Stimulated activated CD8-positive, alpha-beta memory T cell treated with anti-CD3 and anti-CD28 coated beads, Interleukin-12 subunit alpha, Interleukin-12 subunit beta, amount 100 ng/mL, for 4 hours (primary cell): Measurements from ENCODE around the gene RALGDS.

Experiments used
- DNase-seq: peaks from one replicate; pipeline ENCODE4 v3.0.0-alpha.2; 2020; ENCODE audit warnings: low read depth

RALGDS gene

GRCh38 chr9:133051281-133051900 lies 69.6 kb downstream of the RALGDS start:
- DNase-seq: no peak

- no peak for DNase-seq
Observed at GRCh38 chr9:133050781-133051180, 70.3 kb downstream of the RALGDS start.

GRCh38 chr9:133050142-133050541 lies 70.9 kb downstream of the RALGDS start:
- DNase-seq: no peak

GRCh38 chr9:133049043-133049442 lies 72.0 kb downstream of the RALGDS start:
- DNase-seq: no peak

GRCh38 chr9:133048595-133048994 lies 72.4 kb downstream of the RALGDS start:
- DNase-seq: no peak
